ENCODE measurements around the gene C6orf62.
"Not testable (repeated sequence)": the region's sequence is repeated elsewhere in the genome, so short reads cannot be mapped to it uniquely, and the experiment has no call there.

The C6orf62 gene

GRCh38 chr6:24743265-24743943 lies 24.4 kb upstream of the C6orf62 start:
- no peak for DNase-seq (ENCODE audit: extremely low read depth in 1 of 2, low read depth in 1 of 2)

- no peak for DNase-seq (ENCODE audit: extremely low read depth in 1 of 2, low read depth in 1 of 2)
These were observed 23.3 kb upstream of the C6orf62 start for GRCh38 chr6:24742216-24742738.

DNA sequence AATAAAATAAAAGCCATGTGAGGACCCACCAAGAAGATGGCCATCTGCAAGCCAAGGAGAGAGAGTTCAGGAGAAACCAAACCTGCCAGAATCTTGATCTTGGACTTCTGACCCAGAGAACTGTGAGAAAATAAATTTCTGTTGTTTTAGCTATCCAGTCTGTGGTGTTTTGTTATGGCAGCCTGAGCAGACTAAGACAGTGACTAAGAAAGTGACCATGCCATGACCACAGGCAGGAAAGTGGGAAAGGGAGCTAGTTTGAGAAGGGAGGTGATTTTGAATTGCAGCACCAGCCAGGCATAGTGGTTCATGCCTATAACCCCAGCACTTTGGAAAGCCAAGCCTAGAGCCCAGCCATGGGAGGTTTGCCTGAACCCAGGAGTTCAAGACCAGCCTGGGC lies 21.9 kb upstream of the C6orf62 start:
- no peak for DNase-seq (ENCODE audit: extremely low read depth in 1 of 2, low read depth in 1 of 2)

GRCh38 chr6:24738741-24739140 lies 19.8 kb upstream of the C6orf62 start:
- no peak for DNase-seq (ENCODE audit: extremely low read depth in 1 of 2, low read depth in 1 of 2)

DNA sequence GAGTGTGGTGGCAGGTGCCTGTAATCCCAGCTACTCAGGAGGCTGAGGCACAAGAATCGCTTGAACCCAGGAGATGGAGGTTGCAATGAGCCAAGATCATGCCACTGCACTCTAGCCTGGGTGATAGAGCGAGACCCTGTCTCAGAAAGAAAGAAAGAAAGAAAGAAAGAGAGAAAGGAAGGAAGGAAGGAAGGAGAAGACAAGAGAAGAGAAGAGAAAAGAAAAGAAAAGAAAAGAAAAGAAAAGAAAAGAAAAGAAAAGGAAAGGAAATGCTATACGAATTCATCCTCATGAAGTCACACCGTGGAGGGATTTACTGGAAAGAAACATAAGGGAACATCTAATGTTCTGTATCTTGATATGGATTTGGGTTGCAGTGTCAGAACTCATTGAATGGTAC lies 15.8 kb upstream of the C6orf62 start:
- DNase-seq (ENCODE audit: extremely low read depth in 1 of 2, low read depth in 1 of 2) = not testable (repeated sequence)

DNA sequence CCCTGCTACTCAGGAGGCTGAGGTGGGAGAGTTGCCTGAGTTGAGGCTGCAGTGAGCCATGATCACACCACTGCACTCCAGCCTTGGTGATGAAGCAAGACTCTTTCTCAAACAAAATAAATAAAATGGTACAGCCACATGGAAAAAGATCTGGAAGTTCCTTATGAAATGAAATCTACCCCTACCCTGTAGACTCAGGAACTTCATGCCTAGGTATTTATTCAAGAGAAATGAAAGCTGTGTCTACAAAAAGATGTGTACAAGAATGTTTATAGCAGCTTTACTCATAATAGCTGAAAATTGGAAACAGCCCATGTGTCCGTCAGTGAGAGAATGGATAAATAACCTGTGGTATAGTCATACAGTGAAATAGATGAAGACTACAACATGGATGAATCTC lies 15.2 kb upstream of the C6orf62 start:
- DNase-seq (ENCODE audit: extremely low read depth in 1 of 2, low read depth in 1 of 2) = no peak

- DNase-seq (ENCODE audit: extremely low read depth in 1 of 2, low read depth in 1 of 2) = not testable (repeated sequence)
These were observed 12.6 kb upstream of the C6orf62 start for GRCh38 chr6:24731456-24732134.

DNA sequence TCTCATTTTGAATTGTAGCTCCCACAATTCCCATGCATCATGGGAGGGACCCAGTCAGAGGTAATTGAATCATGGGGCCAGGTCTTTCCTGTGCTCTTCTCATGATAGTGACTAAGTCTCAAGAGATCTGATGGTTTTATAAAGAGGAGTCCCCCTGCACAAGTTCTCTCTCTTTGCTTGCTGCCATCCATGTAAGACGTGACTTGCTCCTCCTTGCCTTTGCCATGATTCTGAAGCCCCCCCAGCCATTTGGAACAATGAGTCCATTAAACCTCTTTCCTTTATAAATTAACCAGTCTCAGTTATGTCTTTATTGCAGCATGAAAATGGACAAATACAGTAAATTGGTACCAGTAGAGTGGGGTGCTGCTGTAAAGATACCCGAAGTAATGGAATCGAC lies 11.7 kb upstream of the C6orf62 start:
- not testable (repeated sequence) for DNase-seq (ENCODE audit: extremely low read depth in 1 of 2, low read depth in 1 of 2)

DNA sequence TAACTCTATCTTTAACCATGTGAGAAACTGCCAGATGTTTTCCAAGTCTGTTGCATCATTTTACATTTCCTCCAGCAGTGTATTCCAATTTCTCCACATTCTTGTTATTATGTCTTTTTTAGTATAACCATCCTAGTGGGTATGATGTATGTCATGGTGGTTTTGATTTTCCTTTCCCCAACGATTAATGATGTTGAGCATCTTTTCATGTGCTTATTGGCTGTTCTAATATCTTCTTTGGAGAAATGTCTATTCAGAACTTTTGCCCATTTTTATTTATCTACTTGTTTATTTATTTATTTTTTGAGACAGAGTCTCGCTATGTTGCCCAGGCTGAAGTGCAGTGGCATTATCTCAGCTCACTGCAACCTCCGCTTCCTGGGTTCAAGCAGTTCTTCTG lies 4.3 kb upstream of the C6orf62 start:
- DNase-seq (ENCODE audit: extremely low read depth in 1 of 2, low read depth in 1 of 2) = no peak

- DNase-seq (ENCODE audit: extremely low read depth in 1 of 2, low read depth in 1 of 2) = peak in 1 of 2 donors; percentile 88
These were observed 2.7 kb upstream of the C6orf62 start for GRCh38 chr6:24721461-24722215.

- DNase-seq (ENCODE audit: extremely low read depth in 1 of 2, low read depth in 1 of 2) = peak; percentile 99 to 100
These were observed 1.9 kb upstream of the C6orf62 start for GRCh38 chr6:24720604-24721460.

- peak; percentile 61 to 64 for DNase-seq (ENCODE audit: extremely low read depth in 1 of 2, low read depth in 1 of 2)
These were observed 1.2 kb upstream of the C6orf62 start for GRCh38 chr6:24720131-24720603.

- DNase-seq (ENCODE audit: extremely low read depth in 1 of 2, low read depth in 1 of 2) = no peak
These were observed 367 bp downstream of the C6orf62 start for GRCh38 chr6:24718449-24719124.

DNA sequence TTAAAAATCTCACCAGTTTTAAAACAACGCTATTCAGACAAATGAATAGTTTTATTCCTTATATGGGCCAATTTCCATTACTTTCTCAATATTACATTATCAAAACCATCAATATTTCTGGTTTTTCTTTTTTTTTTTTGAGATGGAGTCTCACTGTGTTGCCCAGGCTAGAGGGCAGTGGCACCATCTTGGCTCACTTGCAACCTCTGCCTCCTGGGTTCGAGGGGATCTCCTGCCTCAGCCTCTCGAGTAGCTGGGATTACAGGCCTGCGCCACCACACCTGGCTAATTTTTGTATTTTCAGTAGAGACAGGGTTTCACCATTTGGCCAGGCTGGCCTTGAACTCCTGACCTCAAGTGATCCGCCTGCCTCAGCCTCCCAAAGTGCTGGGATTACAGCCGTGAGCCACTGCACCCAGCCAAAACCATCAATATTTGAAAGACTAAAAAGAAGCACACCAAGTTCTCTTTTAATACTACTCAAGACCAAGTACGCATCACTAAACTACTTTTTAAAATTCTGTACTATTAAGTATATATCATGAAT lies 2.3 kb downstream of the C6orf62 start:
- not testable (repeated sequence) for DNase-seq (ENCODE audit: extremely low read depth in 1 of 2, low read depth in 1 of 2)

- no peak for DNase-seq (ENCODE audit: extremely low read depth in 1 of 2, low read depth in 1 of 2)
These were observed 8.2 kb downstream of the C6orf62 start for GRCh38 chr6:24710519-24711303.

DNA sequence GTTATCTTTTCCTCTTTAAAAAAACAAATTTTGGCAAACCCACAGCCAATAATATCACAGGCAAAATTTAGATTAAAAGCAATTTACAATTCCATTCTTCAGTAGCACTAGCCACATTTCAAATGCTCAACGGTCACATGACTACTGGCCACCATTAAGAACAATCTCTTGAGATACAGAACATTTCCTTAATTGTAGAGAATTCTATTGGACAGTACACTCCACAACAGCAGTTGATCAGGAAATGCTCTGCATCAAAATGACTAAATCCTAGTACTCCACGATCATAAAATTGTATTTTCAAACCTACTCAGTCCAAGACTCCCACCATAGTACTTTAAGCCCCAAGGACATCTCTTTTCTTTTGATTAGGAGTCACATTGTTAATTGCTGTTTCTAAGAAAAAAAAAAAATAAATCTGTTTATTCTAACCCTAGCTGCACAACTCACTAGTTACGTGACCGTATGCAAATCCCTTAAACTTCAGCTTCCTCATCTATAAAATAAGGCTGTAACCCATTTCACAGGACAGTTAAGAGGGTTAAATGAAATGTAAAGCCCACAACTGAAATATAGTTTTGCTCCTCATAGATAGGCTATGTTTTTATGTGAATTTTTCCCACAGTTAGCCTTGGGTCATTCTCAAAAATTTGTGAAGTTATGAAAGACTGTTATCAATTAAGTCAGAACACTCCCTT lies 9.8 kb downstream of the C6orf62 start:
- DNase-seq (ENCODE audit: extremely low read depth in 1 of 2, low read depth in 1 of 2) = no peak

DNA sequence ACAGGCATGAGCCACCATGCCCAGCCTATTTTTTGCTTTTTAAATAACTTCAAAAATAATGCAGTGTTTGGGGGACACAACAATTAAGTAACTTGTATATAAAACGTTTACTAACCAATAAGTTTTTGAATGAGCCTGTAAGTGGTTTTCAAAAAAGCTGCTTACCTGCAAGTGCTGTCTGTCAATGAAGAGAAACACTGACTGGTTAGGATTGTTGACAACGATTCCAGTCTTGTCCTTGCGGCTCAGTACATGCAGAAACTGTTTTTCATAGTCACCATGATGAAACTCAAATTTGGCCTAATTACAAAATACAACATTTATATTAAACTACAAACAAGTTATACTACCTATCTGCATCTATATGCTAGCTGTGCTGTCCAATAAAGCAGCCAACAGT lies 10.3 kb downstream of the C6orf62 start:
- DNase-seq (ENCODE audit: extremely low read depth in 1 of 2, low read depth in 1 of 2) = no peak

- no peak for DNase-seq (ENCODE audit: extremely low read depth in 1 of 2, low read depth in 1 of 2)
These were observed 14.5 kb downstream of the C6orf62 start for GRCh38 chr6:24704468-24704867.

Data from stimulated activated CD8-positive, alpha-beta memory T cell treated with anti-CD3 and anti-CD28 coated beads, Interleukin-7, amount 100 ng/mL, for 48 hours (primary cell).